HG02798 (cell line): ENCODE measurements around the gene SNX20.

Experiments used
- ATAC-seq: cut with Tn5 transposase; IDR thresholded peaks from one replicate; pipeline ENCODE4 v1.9.1; 2021; ENCODE audit warnings: mild to moderate bottlenecking; ENCODE audit not compliant: unreplicated experiment, poor library complexity

SNX20 gene

DNA sequence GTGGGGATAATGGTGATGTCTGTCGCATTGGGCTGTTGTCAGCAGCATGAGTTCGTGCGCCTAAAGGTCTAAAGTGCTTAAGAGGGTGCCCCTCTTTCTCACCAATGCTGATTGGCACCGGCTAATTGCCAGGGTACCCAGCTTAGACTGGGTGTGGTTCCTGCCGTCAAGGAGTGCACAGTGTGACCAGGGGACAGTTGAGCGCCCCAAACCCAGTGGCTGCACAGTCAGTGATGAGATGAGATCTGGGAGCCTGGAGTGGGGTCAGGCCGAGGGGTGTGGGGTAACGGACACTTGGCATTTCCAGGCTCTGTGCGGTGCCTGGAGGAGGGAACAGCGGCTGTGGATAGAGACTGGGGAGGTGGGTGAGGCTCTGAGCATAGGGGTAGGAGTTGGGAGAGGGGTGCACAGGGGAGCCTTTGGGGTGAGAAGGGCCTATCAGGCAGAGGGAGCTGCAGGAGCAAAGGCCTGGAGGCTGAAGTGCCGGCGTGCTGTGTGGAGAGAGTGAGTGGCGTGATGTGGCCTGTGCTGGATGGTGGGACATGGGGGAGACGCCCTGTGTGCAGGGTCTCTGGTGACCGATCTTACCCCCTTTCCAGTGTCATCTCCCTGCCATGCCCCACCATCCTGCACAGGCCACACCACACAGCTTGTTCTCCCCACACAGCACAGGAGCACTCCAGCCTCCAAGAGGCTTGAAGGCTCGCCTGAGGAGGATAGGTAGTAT lies 58.3 kb downstream of the SNX20 start:
- ATAC-seq, result no peak

DNA sequence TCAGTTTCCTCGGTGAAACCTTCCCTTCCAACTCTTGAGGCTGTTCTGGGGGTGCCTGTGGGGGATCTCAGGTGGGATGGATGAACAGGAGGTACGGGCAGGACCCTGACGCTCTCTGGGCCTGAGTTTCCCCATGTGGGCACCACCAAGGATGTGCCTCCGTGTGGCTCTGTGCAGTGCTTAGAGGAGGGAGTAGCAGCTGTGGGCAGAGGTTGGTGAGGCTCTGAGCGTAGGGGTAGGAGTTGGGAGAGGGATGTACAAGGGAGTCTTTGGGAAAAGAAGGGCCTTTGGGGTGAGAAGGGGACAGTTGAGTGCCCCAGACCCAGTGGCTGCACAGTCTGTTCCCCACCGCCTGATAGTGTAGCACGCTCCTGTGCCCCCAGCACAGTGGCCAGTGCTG lies 59.1 kb downstream of the SNX20 start:
- no peak for ATAC-seq
